Transverse colon (tissue), 4 donors: ENCODE data around the gene DBH. TPM values are rescaled to one million over a fixed set of nuclear protein-coding genes. Genes with fewer than 3 reads are reported as not detected.

Experiments
- DNase-seq: peaks from one replicate; pipeline ENCODE4 v3.0.0-alpha.2; 2019
- H3K27ac ChIP-seq, 4 donors: fragments of 200-600 bp; sonication (generic); 2 replicates each; pipeline ENCODE4 v1.5.1; 2016 to 2018; ENCODE audit warnings: inconsistent platforms in 4 of 4
- H3K27me3 ChIP-seq: fragments of 200-600 bp; sonication (generic); 2 replicates; pipeline ENCODE4 v1.5.1; 2017; ENCODE audit warnings: inconsistent platforms
- H3K36me3 ChIP-seq, 4 donors: fragments of 200-600 bp; sonication (generic); 2 replicates each; pipeline ENCODE4 v1.5.1; 2017 to 2019; ENCODE audit warnings: inconsistent platforms in 4 of 4
- H3K4me1 ChIP-seq, 4 donors: fragments of 200-600 bp; sonication (generic); 2 replicates each; pipeline ENCODE4 v1.5.1; 2017 to 2020; ENCODE audit warnings: inconsistent platforms in 4 of 4
- H3K4me3 ChIP-seq, 4 donors: fragments of 200-600 bp; sonication (generic); 1 replicate in 1 of 4; 2 replicates in 3 of 4; pipeline versions ENCODE4 v1.5.1 to v1.6.1; 2017 to 2019; ENCODE audit warnings: inconsistent platforms in 4 of 4
- H3K9me3 ChIP-seq, 2 donors: fragments of 200-600 bp; sonication (generic); 2 replicates each; pipeline ENCODE4 v1.5.1; 2017 to 2019; ENCODE audit warnings: inconsistent platforms in 2 of 2
- EP300 ChIP-seq: sonication (generic); formaldehyde crosslinking; IDR thresholded peaks from one replicate; pipeline ENCODE4 v1.6.1; 2017; ENCODE audit warnings: antibody characterized with exemption, low read depth
- POLR2A ChIP-seq: fragments of 450-650 bp; IDR thresholded peaks from one replicate; pipeline ENCODE4 v1.6.1; 2016; ENCODE audit warnings: antibody characterized with exemption, mild to moderate bottlenecking, moderate library complexity
- POLR2AphosphoS5 ChIP-seq, 3 donors: sonication (generic); formaldehyde crosslinking; IDR thresholded peaks; one replicate each; pipeline ENCODE4 v1.6.1; 2016; ENCODE audit warnings: antibody characterized with exemption in 3 of 3
- WGBS, 2 donors: methylation state at CpG; one replicate each; pipeline ENCODE4 v1.1.5; 2018; ENCODE audit warnings: low coverage in 1 of 2; 5-methylcytosine and 5-hydroxymethylcytosine counted together
- in situ Hi-C, 4 donors: fragments of 200-750 bp; cut with MboI; loops; one replicate each; pipeline versions ENCODE4 v1.15.0 to v1.15.1; 2017; ENCODE audit warnings: low sequenced_read_pairs in 3 of 4, low pct_ligation_motif_present in 1 of 4, low pct_unique_long_range_greater_than_20kb in 1 of 4
- intact Hi-C: fragments of 100-400 bp; cut with DNase I; formaldehyde crosslinking; loops from one replicate; pipeline ENCODE4 v1.15.1; 2023; ENCODE audit warnings: low total_unique reads
- total RNA-seq, 4 donors: library from RNA; depleted of rRNA; stranded (reverse); fragments of >200 nt; gene quantifications; one replicate each; pipeline ENCODE4 v1.1.0, GENCODE V29; 2016
- TF ChIP-seq, protein P1 (sequence below), 5 experiments: fragments of 200-600 bp in 3 of 5; fragments of 450-650 bp in 2 of 5; sonication (generic) in 3 of 5; IDR thresholded peaks; 1 replicate in 2 of 5; 2 replicates in 3 of 5; pipeline ENCODE4 v1.5.1; 2016 to 2017; ENCODE audit warnings: antibody characterized with exemption in 5 of 5, inconsistent platforms in 3 of 5, mild to moderate bottlenecking in 2 of 5, moderate library complexity in 1 of 5

DBH gene
- total RNA-seq, 4 donors from 2014 or later, result not detected

DNA sequence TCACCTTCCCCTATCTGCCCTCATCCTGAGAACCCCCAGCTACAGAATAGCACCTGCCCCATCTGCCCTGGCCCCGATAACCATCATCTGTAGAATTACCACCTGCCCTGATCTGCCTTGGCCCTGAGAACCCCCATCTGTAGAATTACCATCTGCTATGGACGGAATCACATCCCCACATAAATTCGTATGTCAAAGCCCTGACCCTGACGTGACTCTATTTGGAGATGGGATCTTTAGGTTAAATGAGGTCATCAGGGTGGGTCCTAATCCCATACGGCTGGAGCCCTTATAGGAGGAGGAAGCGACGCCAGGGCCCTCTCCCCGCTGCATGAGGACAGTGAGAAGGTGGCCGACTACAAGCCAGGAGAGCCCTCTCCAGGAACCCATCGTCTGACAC lies 69.4 kb downstream of the DBH start:
- Histone ChIP-seq H3K4me1 (peaks cover 0 to 10% (median 6%) of the 10 kb centered on the region in 4 donors), H3K27me3 (peaks cover 6% of the 10 kb centered on the region), H3K4me3 (no peak overlapping the region), H3K27ac (no peak overlapping the region), H3K36me3 (no peaks in the 10 kb centered on the region), H3K9me3 (no peaks in the 10 kb centered on the region)
- DNase-seq, result no peak
- intact Hi-C loops, result no loop called here
- TF ChIP-seq EP300, result no peak
- TF ChIP-seq POLR2AphosphoS5 (IDR thresholded peaks at IDR 0.05), result no peak
- TF ChIP-seq, protein P1, sequence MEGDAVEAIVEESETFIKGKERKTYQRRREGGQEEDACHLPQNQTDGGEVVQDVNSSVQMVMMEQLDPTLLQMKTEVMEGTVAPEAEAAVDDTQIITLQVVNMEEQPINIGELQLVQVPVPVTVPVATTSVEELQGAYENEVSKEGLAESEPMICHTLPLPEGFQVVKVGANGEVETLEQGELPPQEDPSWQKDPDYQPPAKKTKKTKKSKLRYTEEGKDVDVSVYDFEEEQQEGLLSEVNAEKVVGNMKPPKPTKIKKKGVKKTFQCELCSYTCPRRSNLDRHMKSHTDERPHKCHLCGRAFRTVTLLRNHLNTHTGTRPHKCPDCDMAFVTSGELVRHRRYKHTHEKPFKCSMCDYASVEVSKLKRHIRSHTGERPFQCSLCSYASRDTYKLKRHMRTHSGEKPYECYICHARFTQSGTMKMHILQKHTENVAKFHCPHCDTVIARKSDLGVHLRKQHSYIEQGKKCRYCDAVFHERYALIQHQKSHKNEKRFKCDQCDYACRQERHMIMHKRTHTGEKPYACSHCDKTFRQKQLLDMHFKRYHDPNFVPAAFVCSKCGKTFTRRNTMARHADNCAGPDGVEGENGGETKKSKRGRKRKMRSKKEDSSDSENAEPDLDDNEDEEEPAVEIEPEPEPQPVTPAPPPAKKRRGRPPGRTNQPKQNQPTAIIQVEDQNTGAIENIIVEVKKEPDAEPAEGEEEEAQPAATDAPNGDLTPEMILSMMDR (IDR thresholded peaks at IDR 0.05), result no peak
- no peak for TF ChIP-seq POLR2A
- WGBS, 2 donors, result 83 to 89% methylated on average over 5 to 10 of the region's 10 CpGs
- in situ Hi-C loops, result loop anchor here in 1 of 4 donors (25.0 kb wide), 1 partner anchor 168 kb away; the partner anchor contains the start of gene ADAMTSL2

DNA sequence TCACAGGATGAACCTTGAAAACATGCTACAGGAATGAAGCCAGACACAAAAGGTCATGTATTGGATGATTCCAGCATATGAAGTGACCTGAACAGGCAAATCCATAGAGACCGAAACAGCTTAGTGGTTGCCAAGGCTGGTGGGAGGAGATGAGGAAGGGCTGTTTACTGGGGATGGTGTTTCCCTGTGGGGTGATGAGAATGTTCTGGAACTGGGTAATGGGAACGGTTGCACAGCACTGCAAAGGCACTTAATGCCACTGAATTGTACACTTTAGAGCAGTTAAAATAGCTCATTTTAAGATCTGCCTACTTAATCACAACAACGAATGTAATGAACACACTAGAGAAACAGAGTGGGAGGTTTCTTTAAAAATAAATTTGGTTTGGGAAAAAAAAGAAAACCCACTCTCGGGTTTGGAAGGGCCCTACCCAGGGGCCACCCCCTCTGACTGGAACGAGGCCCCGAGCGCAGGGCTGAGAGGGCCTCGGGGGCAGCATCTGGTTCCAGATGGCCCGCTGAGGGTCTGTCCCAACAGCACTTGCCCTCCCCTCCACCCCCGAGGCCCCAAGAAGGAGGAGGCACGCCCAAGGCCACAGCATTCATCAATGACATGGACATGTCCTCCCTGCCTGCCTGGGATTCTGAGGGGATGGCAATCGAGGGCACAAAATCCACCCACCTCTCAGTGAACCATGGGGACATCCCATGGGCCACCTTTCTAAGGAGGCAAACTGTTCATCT lies 70.3 kb downstream of the DBH start:
- H3K36me3 ChIP-seq, result no peaks in the 10 kb centered on the region
- WGBS, 2 donors, result 58 to 61% methylated on average over 4 to 12 of the region's 12 CpGs
- H3K4me3 ChIP-seq, result no peak overlapping the region
- H3K27me3 ChIP-seq, result peaks cover 6% of the 10 kb centered on the region
- intact Hi-C loops (no loop called here), in situ Hi-C loops (loop anchor here in 1 of 4 donors (25.0 kb wide), 1 partner anchor 169 kb away; the partner anchor contains the start of gene ADAMTSL2)
- no peak for TF ChIP-seq POLR2A
- TF ChIP-seq, protein P1 (IDR thresholded peaks at IDR 0.05), result no peak
- no peak for TF ChIP-seq EP300
- no peak for TF ChIP-seq POLR2AphosphoS5 (IDR thresholded peaks at IDR 0.05)
- no peak for DNase-seq
- H3K27ac ChIP-seq, result peak overlapping the region in 2 of 4 donors; percentile 7 to 14
- H3K9me3 ChIP-seq, result no peaks in the 10 kb centered on the region
- H3K4me1 ChIP-seq, result peaks cover 0 to 10% (median 6%) of the 10 kb centered on the region in 4 donors

DNA sequence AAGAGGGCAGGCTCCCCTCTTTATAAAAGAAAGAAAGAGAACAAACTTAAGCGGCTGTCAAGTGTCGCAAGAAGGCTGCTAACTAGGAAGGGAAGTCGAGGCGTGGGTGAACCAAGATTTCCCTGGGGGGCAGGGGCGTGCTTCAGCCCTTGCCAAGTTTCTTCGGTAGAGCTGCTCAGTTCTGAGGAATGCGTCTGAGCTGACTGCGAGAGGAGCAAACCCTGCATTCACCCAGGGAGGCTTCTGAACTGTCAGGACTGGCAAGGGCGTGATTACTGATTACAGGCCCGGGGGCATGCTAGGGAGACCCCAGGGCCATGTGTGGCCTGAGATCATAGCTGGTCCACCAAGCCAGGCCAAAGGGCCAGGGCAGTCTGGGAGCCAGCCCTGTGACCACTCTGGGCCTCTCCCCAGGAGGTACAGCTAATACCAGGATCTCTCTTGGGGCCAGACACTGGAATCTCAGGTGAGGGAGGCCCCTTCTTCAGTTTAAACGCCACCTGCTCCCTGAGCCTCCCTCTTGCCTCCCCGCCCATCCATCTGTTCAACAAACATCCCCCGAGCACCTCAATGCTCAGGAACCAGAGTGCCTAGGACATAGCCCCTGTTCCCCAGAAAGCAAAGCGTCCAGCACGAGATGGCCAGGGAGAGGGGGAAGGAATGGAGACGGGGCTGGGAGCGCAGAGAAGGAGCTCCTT lies 71.1 kb downstream of the DBH start:
- H3K27ac ChIP-seq, result peak overlapping the region in 3 of 4 donors; percentile 7 to 14 (median 11)

DNA sequence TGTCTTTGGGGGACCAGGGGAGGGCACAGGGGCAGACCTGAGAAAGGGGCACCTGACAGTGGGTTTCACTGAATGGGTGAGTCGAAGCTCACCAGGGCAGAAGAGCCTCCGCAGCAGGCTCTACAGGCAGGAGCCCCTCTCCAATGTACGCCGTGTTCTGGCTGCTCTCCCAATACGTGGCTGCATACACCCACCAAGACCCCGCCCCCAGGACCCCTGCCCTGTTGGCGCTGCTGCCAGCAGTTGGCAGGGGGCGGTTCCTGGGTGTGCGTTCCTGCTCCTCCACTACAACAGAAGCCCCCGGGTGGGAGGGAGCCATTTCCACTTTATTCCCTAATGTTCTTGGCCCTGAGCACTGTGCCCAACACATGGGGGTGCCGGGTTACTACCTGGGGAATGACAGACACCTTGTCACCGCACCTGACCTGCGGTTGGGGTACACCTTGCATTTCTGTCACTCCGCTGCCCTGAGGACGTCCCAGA lies 71.6 kb downstream of the DBH start:
- no peaks in the 10 kb centered on the region for H3K36me3 ChIP-seq

More for the DNA sequence above, 71.1 kb downstream of the DBH start:
- WGBS, 2 donors, result 77 to 80% methylated on average over 7 to 15 of the region's 17 CpGs
- Histone ChIP-seq H3K4me1 (peaks cover 0 to 10% (median 6%) of the 10 kb centered on the region in 4 donors), H3K36me3 (no peaks in the 10 kb centered on the region), H3K27me3 (peaks cover 6% of the 10 kb centered on the region), H3K9me3 (no peaks in the 10 kb centered on the region), H3K4me3 (no peak overlapping the region)
- in situ Hi-C loops (loop anchor here in 1 of 4 donors (25.0 kb wide), 1 partner anchor 170 kb away; the partner anchor contains the start of gene ADAMTSL2), intact Hi-C loops (no loop called here)
- no peak for DNase-seq
- TF ChIP-seq POLR2AphosphoS5 (IDR thresholded peaks at IDR 0.05), result no peak

More for the DNA sequence above, 71.6 kb downstream of the DBH start:
- TF ChIP-seq, protein P1 (IDR thresholded peaks at IDR 0.05), result no peak
- TF ChIP-seq POLR2A (no peak), POLR2AphosphoS5 (IDR thresholded peaks at IDR 0.05) (no peak), EP300 (no peak)
- intact Hi-C loops, result no loop called here
- H3K4me1 ChIP-seq, result peaks cover 0 to 7% (median 4%) of the 10 kb centered on the region in 4 donors
- peak overlapping the region in 1 of 4 donors; percentile 11 for H3K27ac ChIP-seq
- no peak overlapping the region for H3K4me3 ChIP-seq
- in situ Hi-C loops, result loop anchor here in 1 of 4 donors (25.0 kb wide), 1 partner anchor 171 kb away; the partner anchor contains the start of gene ADAMTSL2
- 60 to 79% methylated on average over 1 to 15 of the region's 15 CpGs for WGBS, 2 donors
- no peaks in the 10 kb centered on the region for H3K9me3 ChIP-seq
- peaks cover 6% of the 10 kb centered on the region for H3K27me3 ChIP-seq
- no peak for DNase-seq
